Stomach smooth muscle (tissue), 2 donors: ENCODE data around the gene WFIKKN1.
A peak's percentile ranks its signal among the peaks of the same experiment; 100 is the strongest.

Experiments
- H3K27ac ChIP-seq: one replicate; pipeline ENCODE4 v1.7.0; 2013; ENCODE audit warnings: mild to moderate bottlenecking, low read length, inconsistent platforms
- H3K27me3 ChIP-seq, 2 donors: one replicate each; pipeline ENCODE4 v1.7.0; 2013; ENCODE audit warnings: low read length in 2 of 2; ENCODE audit not compliant: insufficient read depth in 2 of 2, control insufficient read depth in 1 of 2
- H3K36me3 ChIP-seq, 2 donors: one replicate each; pipeline ENCODE4 v1.7.0; 2013; ENCODE audit warnings: low read length in 2 of 2; ENCODE audit not compliant: control insufficient read depth in 2 of 2, insufficient read depth in 2 of 2
- H3K4me1 ChIP-seq: one replicate; pipeline ENCODE4 v1.7.0; 2013; ENCODE audit warnings: low read length; ENCODE audit not compliant: control insufficient read depth, insufficient read depth
- H3K4me3 ChIP-seq, 2 donors: one replicate each; pipeline ENCODE4 v1.7.0; 2013; ENCODE audit warnings: low read length in 2 of 2
- H3K9ac ChIP-seq, 2 donors: one replicate each; pipeline ENCODE4 v1.7.0; 2013; ENCODE audit warnings: low read length in 2 of 2, mild to moderate bottlenecking in 1 of 2
- H3K9me3 ChIP-seq, 2 donors: one replicate each; pipeline ENCODE4 v1.7.0; 2013; ENCODE audit warnings: low read length in 2 of 2; ENCODE audit not compliant: control insufficient read depth in 2 of 2
- donor health status: healthy.
- donor health status: Pancreatic carcinoma.

Gene WFIKKN1

GRCh38 chr16:630815-631405, at the start of gene WFIKKN1:
WFIKKN1 (plus strand) TSS chr16:630985; CDS start chr16:631254, 269 bp downstream.
- H3K27ac ChIP-seq: no peak within 1 kb of the TSS
- H3K36me3 ChIP-seq: peaks cover 0 to 4% of the 10 kb centered on the region in 2 donors
- H3K9me3 ChIP-seq: no peaks in the 10 kb centered on the region
- H3K4me1 ChIP-seq: peaks cover 25% of the 10 kb centered on the region
- H3K4me3 ChIP-seq: no peak within 1 kb of the TSS
- H3K27me3 ChIP-seq: peaks cover 2 to 6% of the 10 kb centered on the region in 2 donors
- H3K9ac ChIP-seq: no peak within 1 kb of the TSS

GRCh38 chr16:582218-582613, 48.6 kb upstream of the WFIKKN1 start:
- Histone ChIP-seq H3K36me3 (peaks cover 0 to 3% of the 10 kb centered on the region in 2 donors), H3K27me3 (peaks cover 0 to 6% of the 10 kb centered on the region in 2 donors), H3K4me3 (no peak overlapping the region), H3K4me1 (peaks cover 12% of the 10 kb centered on the region), H3K9me3 (no peaks in the 10 kb centered on the region), H3K9ac (no peak overlapping the region), H3K27ac (no peak overlapping the region)

- H3K27me3 ChIP-seq: peaks cover 0 to 6% of the 10 kb centered on the region in 2 donors
- no peak overlapping the region for H3K27ac ChIP-seq
- no peak overlapping the region for H3K9ac ChIP-seq
- no peak overlapping the region for H3K4me3 ChIP-seq
- no peaks in the 10 kb centered on the region for H3K9me3 ChIP-seq
- peaks cover 16% of the 10 kb centered on the region for H3K4me1 ChIP-seq
- H3K36me3 ChIP-seq: peaks cover 0 to 3% of the 10 kb centered on the region in 2 donors
Measured at GRCh38 chr16:582614-583331, 48.0 kb upstream of the WFIKKN1 start.

DNA sequence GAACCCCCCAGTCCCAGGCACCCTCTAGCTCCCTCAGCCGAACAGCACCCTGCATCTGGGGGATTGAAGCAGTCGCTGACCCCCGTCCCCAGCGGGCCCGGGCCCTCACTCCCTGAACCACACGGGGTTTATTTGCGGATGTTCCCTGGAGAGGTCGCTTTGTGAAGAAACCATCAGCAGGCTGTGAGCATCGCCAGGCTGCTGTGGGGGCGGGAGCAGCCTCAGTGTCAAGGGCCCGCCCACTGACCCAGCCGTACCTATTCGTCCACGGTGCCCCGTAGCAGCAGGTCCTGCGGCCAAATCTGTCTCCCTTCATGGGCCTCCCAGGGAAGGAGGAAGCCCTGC, 47.3 kb upstream of the WFIKKN1 start:
- H3K9me3 ChIP-seq: no peaks in the 10 kb centered on the region
- H3K27ac ChIP-seq: no peak overlapping the region
- peaks cover 0 to 3% of the 10 kb centered on the region in 2 donors for H3K36me3 ChIP-seq
- peaks cover 0 to 6% of the 10 kb centered on the region in 2 donors for H3K27me3 ChIP-seq
- no peak overlapping the region for H3K4me3 ChIP-seq
- peaks cover 23% of the 10 kb centered on the region for H3K4me1 ChIP-seq
- H3K9ac ChIP-seq: no peak overlapping the region

- Histone ChIP-seq H3K36me3 (peaks cover 0 to 3% of the 10 kb centered on the region in 2 donors), H3K27ac (no peak overlapping the region), H3K4me1 (peaks cover 27% of the 10 kb centered on the region), H3K4me3 (no peak overlapping the region), H3K9ac (no peak overlapping the region), H3K9me3 (no peaks in the 10 kb centered on the region), H3K27me3 (peaks cover 0 to 6% of the 10 kb centered on the region in 2 donors)
Measured at GRCh38 chr16:583815-584591, 46.8 kb upstream of the WFIKKN1 start.

GRCh38 chr16:585351-585750, 45.4 kb upstream of the WFIKKN1 start:
- Histone ChIP-seq H3K9ac (no peak overlapping the region), H3K27me3 (peaks cover 0 to 6% of the 10 kb centered on the region in 2 donors), H3K36me3 (peaks cover 0 to 3% of the 10 kb centered on the region in 2 donors), H3K9me3 (no peaks in the 10 kb centered on the region), H3K27ac (no peak overlapping the region), H3K4me3 (no peak overlapping the region), H3K4me1 (peaks cover 29% of the 10 kb centered on the region)

GRCh38 chr16:586047-586644, 44.6 kb upstream of the WFIKKN1 start:
- H3K36me3 ChIP-seq: peaks cover 0 to under 1% of the 10 kb centered on the region in 2 donors
- H3K27ac ChIP-seq: no peak overlapping the region
- no peak overlapping the region for H3K4me3 ChIP-seq
- peaks cover 37% of the 10 kb centered on the region for H3K4me1 ChIP-seq
- H3K9me3 ChIP-seq: no peaks in the 10 kb centered on the region
- H3K9ac ChIP-seq: no peak overlapping the region
- H3K27me3 ChIP-seq: peaks cover 0 to 6% of the 10 kb centered on the region in 2 donors

- H3K9me3 ChIP-seq: no peaks in the 10 kb centered on the region
- H3K4me3 ChIP-seq: no peak overlapping the region
- H3K36me3 ChIP-seq: no peaks in the 10 kb centered on the region
- H3K27ac ChIP-seq: no peak overlapping the region
- H3K4me1 ChIP-seq: peaks cover 42% of the 10 kb centered on the region
- peaks cover 0 to 6% of the 10 kb centered on the region in 2 donors for H3K27me3 ChIP-seq
- H3K9ac ChIP-seq: no peak overlapping the region
Measured at GRCh38 chr16:586645-587590, 43.9 kb upstream of the WFIKKN1 start.

DNA sequence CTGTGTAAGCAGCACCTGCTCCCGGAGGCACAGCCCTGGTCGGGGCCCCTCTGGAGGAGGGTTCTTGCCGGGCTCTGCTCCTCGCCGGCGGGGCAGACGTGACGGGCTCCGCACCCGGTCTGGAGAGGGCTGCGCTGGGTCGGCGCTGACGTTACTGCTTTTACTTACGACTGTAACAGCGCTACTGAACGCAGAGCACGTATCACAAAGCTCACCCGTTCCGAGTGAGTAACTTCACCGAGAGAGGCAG, 42.2 kb upstream of the WFIKKN1 start:
- Histone ChIP-seq H3K36me3 (peaks cover 0 to 5% of the 10 kb centered on the region in 2 donors), H3K9ac (peak overlapping the region; percentile 79 to 84), H3K4me3 (peak overlapping the region; percentile 79 to 90), H3K9me3 (no peaks in the 10 kb centered on the region), H3K4me1 (peaks cover 50% of the 10 kb centered on the region), H3K27ac (peak overlapping the region; percentile 85), H3K27me3 (peaks cover 0 to 6% of the 10 kb centered on the region in 2 donors)
